HEK293 (cell line): ENCODE data around the gene DYNC1I1.

Experiments
- CTCF ChIA-PET: fragments of 350-600 bp; formaldehyde crosslinking; extraction: SDS; loops from one replicate; lab custom pipeline; 2021; ENCODE audit warnings: antibody characterized with exemption; lab: Yijun Ruan, JAX
- POLR2A ChIA-PET: fragments of 300-600 bp; formaldehyde crosslinking; extraction: SDS; loops from one replicate; lab custom pipeline; 2020; ENCODE audit warnings: antibody characterized with exemption, inconsistent platforms; lab: Yijun Ruan, JAX
- H3K27ac ChIP-seq: fragments of 200-500 bp; sonication (Bioruptor generic); 2 replicates; pipeline ENCODE4 v1.5.1; 2014; ENCODE audit warnings: low read depth, low read length, control low read depth, inconsistent platforms; ENCODE audit errors: extremely low read depth
- H3K36me3 ChIP-seq, 2 experiments: fragments of 200-500 bp in 1 of 2; sonication (Bioruptor generic) in 1 of 2; 1 replicate in 1 of 2; 2 replicates in 1 of 2; pipeline ENCODE4 v1.5.1; 2014 to 2017; ENCODE audit warnings: inconsistent platforms in 2 of 2, low read length in 2 of 2; ENCODE audit not compliant: control insufficient read depth in 2 of 2, insufficient read depth in 1 of 2
- H3K4me1 ChIP-seq: fragments of 200-500 bp; sonication (Bioruptor generic); 2 replicates; pipeline ENCODE4 v1.5.1; 2014; ENCODE audit warnings: mild to moderate bottlenecking, low read length, inconsistent platforms; ENCODE audit not compliant: control insufficient read depth, insufficient read depth
- H3K4me3 ChIP-seq: 2 replicates; pipeline ENCODE4 v1.5.1; 2011; ENCODE audit warnings: low read depth, mild to moderate bottlenecking, control low read depth, low read length, moderate library complexity
- H3K9me3 ChIP-seq: fragments of 200-500 bp; sonication (Bioruptor generic); 2 replicates; pipeline ENCODE4 v1.5.1; 2014; ENCODE audit warnings: low read depth, low read length, inconsistent platforms; ENCODE audit not compliant: control insufficient read depth, insufficient read depth
- KLF7 ChIP-seq: fragments of 450-650 bp; formaldehyde crosslinking; IDR thresholded peaks from 2 replicates; pipeline ENCODE4 v1.5.1; 2016; ENCODE audit warnings: missing biosample characterization, missing genetic modification characterization, borderline replicate concordance
- OVOL3 ChIP-seq: fragments of 450-650 bp; formaldehyde crosslinking; IDR thresholded peaks from 2 replicates; pipeline ENCODE4 v1.5.1; 2016; ENCODE audit warnings: missing biosample characterization, missing genetic modification characterization
- PRDM10 ChIP-seq: fragments of 450-650 bp; formaldehyde crosslinking; IDR thresholded peaks from 2 replicates; pipeline ENCODE4 v1.5.1; 2016; ENCODE audit warnings: missing biosample characterization, missing genetic modification characterization
- ZBTB21 ChIP-seq: fragments of 450-650 bp; formaldehyde crosslinking; IDR thresholded peaks from 2 replicates; pipeline ENCODE4 v1.5.1; 2017; ENCODE audit warnings: missing biosample characterization, missing genetic modification characterization
- ZNF148 ChIP-seq: fragments of 450-650 bp; formaldehyde crosslinking; IDR thresholded peaks from 2 replicates; pipeline ENCODE4 v1.5.0; 2017; ENCODE audit warnings: missing biosample characterization, missing genetic modification characterization, borderline replicate concordance
- ZNF175 ChIP-seq: fragments of 450-650 bp; formaldehyde crosslinking; IDR thresholded peaks from 2 replicates; pipeline ENCODE4 v1.5.1; 2016; ENCODE audit warnings: missing biosample characterization, missing genetic modification characterization
- ZNF18 ChIP-seq: fragments of 450-650 bp; formaldehyde crosslinking; IDR thresholded peaks from 2 replicates; pipeline ENCODE4 v1.5.1; 2016; ENCODE audit warnings: missing biosample characterization, missing genetic modification characterization
- ZNF214 ChIP-seq: fragments of 450-650 bp; formaldehyde crosslinking; IDR thresholded peaks from 2 replicates; pipeline ENCODE4 v1.5.1; 2017; ENCODE audit warnings: missing biosample characterization, mild to moderate bottlenecking, missing genetic modification characterization, borderline replicate concordance
- ZNF274 ChIP-seq, 2 experiments: fragments of 200-500 bp in 1 of 2; fragments of 450-650 bp in 1 of 2; sonication (Bioruptor generic) in 1 of 2; formaldehyde crosslinking in 1 of 2; IDR thresholded peaks; 2 replicates each; pipeline versions ENCODE4 v1.5.1 to v1.6.1; 2014 to 2016; ENCODE audit warnings: borderline replicate concordance in 1 of 2, inconsistent platforms in 1 of 2, low read length in 1 of 2, missing biosample characterization in 1 of 2, missing genetic modification characterization in 1 of 2
- ZNF362 ChIP-seq: fragments of 450-650 bp; formaldehyde crosslinking; IDR thresholded peaks from 2 replicates; pipeline ENCODE4 v1.5.1; 2016; ENCODE audit warnings: missing biosample characterization, missing genetic modification characterization
- ZNF398 ChIP-seq: fragments of 450-650 bp; formaldehyde crosslinking; IDR thresholded peaks from 2 replicates; pipeline ENCODE4 v1.5.1; 2017; ENCODE audit warnings: missing biosample characterization, missing genetic modification characterization
- ZNF48 ChIP-seq: fragments of 450-650 bp; formaldehyde crosslinking; IDR thresholded peaks from 2 replicates; pipeline ENCODE4 v1.5.1; 2016; ENCODE audit warnings: missing biosample characterization, missing genetic modification characterization
- ZNF585B ChIP-seq: fragments of 450-650 bp; formaldehyde crosslinking; IDR thresholded peaks from 2 replicates; pipeline ENCODE4 v1.5.1; 2016; ENCODE audit warnings: missing biosample characterization, missing genetic modification characterization
- ZNF639 ChIP-seq: fragments of 450-650 bp; formaldehyde crosslinking; IDR thresholded peaks from 2 replicates; pipeline ENCODE4 v1.5.1; 2016; ENCODE audit warnings: missing biosample characterization, missing genetic modification characterization
- ZNF660 ChIP-seq: fragments of 450-650 bp; IDR thresholded peaks from 2 replicates; pipeline ENCODE4 v1.5.1; 2018; ENCODE audit warnings: missing biosample characterization, mild to moderate bottlenecking, missing genetic modification characterization
- ZNF747 ChIP-seq: fragments of 450-650 bp; formaldehyde crosslinking; IDR thresholded peaks from 2 replicates; pipeline ENCODE4 v1.5.1; 2016; ENCODE audit warnings: missing biosample characterization, missing genetic modification characterization
- ZNF776 ChIP-seq: fragments of 450-650 bp; formaldehyde crosslinking; IDR thresholded peaks from 2 replicates; pipeline ENCODE4 v1.5.0; 2017; ENCODE audit warnings: missing biosample characterization, missing genetic modification characterization, borderline replicate concordance

The DYNC1I1 gene

GRCh38 chr7:95772771-95773581 lies 622 bp downstream of the DYNC1I1 start (continued):
- TF ChIP-seq ZNF398 (tag by site-specific recombination), result peak; percentile 76
- TF ChIP-seq PRDM10 (tag by site-specific recombination), result 0 out of 2 replicates have a peak, but pooled peaks have one; percentile 7

- TF ChIP-seq ZNF148 (tag by site-specific recombination), result no peak
- no peak for TF ChIP-seq ZNF747 (tag by site-specific recombination)
- TF ChIP-seq OVOL3 (tag by site-specific recombination), result no peak
- no peak for TF ChIP-seq ZNF362
- no peak for TF ChIP-seq ZNF776 (tag by site-specific recombination)
- no peak for TF ChIP-seq ZNF48 (tag by site-specific recombination)
- TF ChIP-seq KLF7 (tag by site-specific recombination), result no peak
- no peak for TF ChIP-seq ZNF660
- TF ChIP-seq ZNF214 (tag by site-specific recombination), result no peak
- TF ChIP-seq ZNF585B (tag by site-specific recombination), result no peak
- TF ChIP-seq ZNF274 (IDR thresholded peaks at IDR 0.05; ENCODE audit: low read length), result no peak
- TF ChIP-seq ZNF274 (tag by site-specific recombination; IDR thresholded peaks at IDR 0.05; ENCODE audit: borderline replicate concordance), result no peak
- no peak for TF ChIP-seq ZNF175 (tag by site-specific recombination)
- no peak for TF ChIP-seq ZNF18 (tag by site-specific recombination)
- no peak for TF ChIP-seq ZNF639
- TF ChIP-seq ZBTB21, result no peak
- TF ChIP-seq, all 188 proteins: peak for 0
- H3K9me3 ChIP-seq, result no peaks in the 10 kb centered on the region
- H3K4me1 ChIP-seq, result peaks cover 12% of the 10 kb centered on the region
- POLR2A ChIA-PET, result no interaction called here
- H3K27ac ChIP-seq, result no peak overlapping the region
- H3K4me3 ChIP-seq, result no peak overlapping the region
- CTCF ChIA-PET, result interaction anchor here (0.5 to 0.6 kb wide), 2 partner anchors 38 to 56 kb away, joined by 3 read pairs; no protein-coding TSS in a partner anchor
- H3K36me3 ChIP-seq, result no peaks in the 10 kb centered on the region
Observed at GRCh38 chr7:95776561-95777185, 4.3 kb downstream of the DYNC1I1 start.
